HepG2 (cell line): ENCODE data around the gene PIGV. TPM values are rescaled to one million over a fixed set of nuclear protein-coding genes. Genes with fewer than 3 reads are reported as not detected.
"Not testable (repeated sequence)": the region's sequence is repeated elsewhere in the genome, so short reads cannot be mapped to it uniquely, and the experiment has no call there.

Experiments used
- ATAC-seq: fragments of 200-7000 bp; cut with Tn5 transposase; 3 replicates; pipeline ENCODE4 v1.9.1; 2020; ENCODE audit warnings: mild to moderate bottlenecking, moderate library complexity
- BruUV-seq: library from RNA; stranded (reverse); fragments of 400-500 nt; replicated peaks from 2 replicates; lab custom pipeline; 2021; lab: Mats Ljungman, UMichigan
- CTCF ChIA-PET: fragments of 300-600 bp; formaldehyde crosslinking; extraction: SDS; loops from one replicate; lab custom pipeline; 2021; ENCODE audit warnings: low total read pairs, inconsistent platforms, low intra/inter-chr PET ratio; lab: Yijun Ruan, JAX
- POLR2A ChIA-PET: fragments of 350-600 bp; sonication (Branson Sonifier 250); formaldehyde crosslinking; loops from one replicate; lab custom pipeline; 2020; ENCODE audit warnings: antibody characterized with exemption, inconsistent platforms; lab: Yijun Ruan, JAX
- DNase-seq: peaks from one replicate; pipeline ENCODE4 v3.0.0-alpha.2; 2015; ENCODE audit warnings: low spot score
- FAIRE-seq: peaks from 3 replicates; lab custom pipeline; 2011; peaks lifted over from hg19 to GRCh38; lab: Jason Lieb, UNC
- H2AFZ ChIP-seq: one replicate; pipeline ENCODE4 v1.6.1; 2011; ENCODE audit warnings: low read length, inconsistent platforms
- H3K27ac ChIP-seq: fragments of 300-600 bp; 3 replicates; pipeline ENCODE4 v1.8.0; 2011; ENCODE audit warnings: mixed run types, mild to moderate bottlenecking, mixed read lengths, low read length, inconsistent platforms; ENCODE audit not compliant: insufficient read depth; ENCODE audit errors: extremely low read length
- H3K27me3 ChIP-seq, 2 experiments: fragments of 200-600 bp in 1 of 2; 2 replicates in 1 of 2; 3 replicates in 1 of 2; pipeline versions ENCODE4 v1.6.0 to v1.8.0; 2011; ENCODE audit warnings: low read length in 2 of 2, mild to moderate bottlenecking in 2 of 2, moderate library complexity in 2 of 2, inconsistent platforms in 1 of 2; ENCODE audit not compliant: insufficient read depth in 2 of 2, control insufficient read depth in 1 of 2
- H3K36me3 ChIP-seq, 2 experiments: fragments of 200-600 bp in 1 of 2; replicated peaks in 1 of 2; 2 replicates in 1 of 2; 3 replicates in 1 of 2; pipeline versions ENCODE4 v1.5.1 to v1.8.0; 2011; ENCODE audit warnings: low read length in 2 of 2, inconsistent platforms in 1 of 2; ENCODE audit not compliant: insufficient read depth in 2 of 2, control insufficient read depth in 1 of 2
- H3K4me1 ChIP-seq: 2 replicates; pipeline ENCODE4 v1.5.1; 2012; ENCODE audit warnings: low read length, inconsistent platforms; ENCODE audit not compliant: insufficient read depth
- H3K4me2 ChIP-seq: 2 replicates; pipeline ENCODE4 v1.6.0; 2011; ENCODE audit warnings: low read depth, low read length, inconsistent platforms
- H3K4me3 ChIP-seq, 3 experiments: fragments of 200-600 bp in 1 of 3; sonication (generic), shearing (Covaris generic) in 1 of 3; replicated peaks in 1 of 3; 2 replicates each; pipeline ENCODE4 v1.5.1; 2011 to 2016; ENCODE audit warnings: low read length in 3 of 3, inconsistent platforms in 2 of 3, low read depth in 2 of 3, mild to moderate bottlenecking in 2 of 3, control low read depth in 1 of 3, mixed read lengths in 1 of 3; ENCODE audit not compliant: insufficient read depth in 1 of 3
- H3K79me2 ChIP-seq: one replicate; pipeline ENCODE4 v1.6.1; 2011; ENCODE audit warnings: low read length, inconsistent platforms; ENCODE audit not compliant: insufficient read depth
- H3K9ac ChIP-seq: 2 replicates; pipeline ENCODE4 v1.6.0; 2011; ENCODE audit warnings: mild to moderate bottlenecking, low read depth, low read length, inconsistent platforms; ENCODE audit not compliant: insufficient read depth
- H3K9me3 ChIP-seq: 2 replicates; pipeline ENCODE4 v1.5.1; 2012; ENCODE audit warnings: mild to moderate bottlenecking, low read length
- H4K20me1 ChIP-seq: 2 replicates; pipeline ENCODE4 v1.6.0; 2011; ENCODE audit warnings: inconsistent platforms, mild to moderate bottlenecking, low read length, moderate library complexity; ENCODE audit not compliant: insufficient read depth
- ARNTL ChIP-seq: sonication (generic); formaldehyde crosslinking; IDR thresholded peaks from 2 replicates; pipeline ENCODE4 v1.4.0; 2020; ENCODE audit warnings: mild to moderate bottlenecking, missing genetic modification reagents
- FOXA3 ChIP-seq: IDR thresholded peaks from 2 replicates; pipeline ENCODE4 v1.6.1; 2016; ENCODE audit warnings: missing genetic modification reagents, missing compliant biosample characterization
- HDAC1 ChIP-seq: sonication (generic); formaldehyde crosslinking; IDR thresholded peaks from 2 replicates; pipeline ENCODE4 v1.5.1; 2020; ENCODE audit warnings: mild to moderate bottlenecking, missing genetic modification reagents
- STAG1 ChIP-seq: sonication (generic); formaldehyde crosslinking; IDR thresholded peaks from 2 replicates; pipeline ENCODE4 v1.4.0; 2020; ENCODE audit warnings: missing genetic modification reagents
- ZNF550 ChIP-seq: sonication (generic); formaldehyde crosslinking; IDR thresholded peaks from 2 replicates; pipeline ENCODE4 v1.4.0; 2020; ENCODE audit warnings: mild to moderate bottlenecking, missing genetic modification reagents, borderline replicate concordance
- ZSCAN12 ChIP-seq: sonication (generic); formaldehyde crosslinking; IDR thresholded peaks from 2 replicates; pipeline ENCODE4 v1.9.0; 2021; ENCODE audit warnings: mild to moderate bottlenecking, missing genetic modification reagents
- WGBS: methylation state at CpG from one replicate; pipeline ENCODE4 v1.1.6; 2017; ENCODE audit warnings: low lambda C conversion rate; 5-methylcytosine and 5-hydroxymethylcytosine counted together
- in situ Hi-C: cut with HindIII; loops from 2 replicates; pipeline ENCODE4 v1.10.0; 2017; ENCODE audit warnings: low pct_unique_long_range_greater_than_20kb; ENCODE audit not compliant: extremely low pct_ligation_motif_present
- intact Hi-C: fragments of 100-400 bp; cut with micrococcal nuclease; formaldehyde crosslinking; loops from one replicate; pipeline ENCODE4 v1.10.0; 2022; ENCODE audit not compliant: unreplicated experiment
- polyA plus RNA-seq, 8 experiments: library from polyadenylated mRNA; depleted of rRNA in 3 of 8; stranded (reverse) in 7 of 8; unstranded in 1 of 8; fragments of >200 nt; fragmentation: Illumina TruSeq in 4 of 8; extraction: Trizol in 4 of 8; gene quantifications; 2 replicates each; pipeline versions ENCODE4 v1.2.1 to v1.2.3, GENCODE V29; 2011 to 2016; ENCODE audit warnings: low read depth in 4 of 8, missing spikeins in 1 of 8, mixed read lengths in 1 of 8; ENCODE audit not compliant: insufficient read depth in 1 of 8
- total RNA-seq, 5 experiments: library from RNA; depleted of rRNA; stranded (reverse); fragments of >200 nt; fragmentation: Illumina TruSeq; extraction: Trizol; gene quantifications; 2 replicates each; pipeline ENCODE4 v1.2.3, GENCODE V29; 2016; ENCODE audit warnings: low read depth in 1 of 5
- TF ChIP-seq, protein P1 (sequence below), 2 experiments: sonication (generic) in 1 of 2; formaldehyde crosslinking in 1 of 2; IDR thresholded peaks; 2 replicates each; pipeline versions ENCODE4 v1.6.1 to v1.9.0; 2014 to 2022; ENCODE audit warnings: antibody characterized with exemption in 1 of 2, borderline replicate concordance in 1 of 2, inconsistent platforms in 1 of 2, low read depth in 1 of 2, missing genetic modification reagents in 1 of 2

The PIGV gene
- total and polyA plus RNA-seq, 2 of the 13 experiments (the other 11 are each of a cell fraction or from before 2014, with no cell fraction given): 13.5 to 22.7 TPM

DNA sequence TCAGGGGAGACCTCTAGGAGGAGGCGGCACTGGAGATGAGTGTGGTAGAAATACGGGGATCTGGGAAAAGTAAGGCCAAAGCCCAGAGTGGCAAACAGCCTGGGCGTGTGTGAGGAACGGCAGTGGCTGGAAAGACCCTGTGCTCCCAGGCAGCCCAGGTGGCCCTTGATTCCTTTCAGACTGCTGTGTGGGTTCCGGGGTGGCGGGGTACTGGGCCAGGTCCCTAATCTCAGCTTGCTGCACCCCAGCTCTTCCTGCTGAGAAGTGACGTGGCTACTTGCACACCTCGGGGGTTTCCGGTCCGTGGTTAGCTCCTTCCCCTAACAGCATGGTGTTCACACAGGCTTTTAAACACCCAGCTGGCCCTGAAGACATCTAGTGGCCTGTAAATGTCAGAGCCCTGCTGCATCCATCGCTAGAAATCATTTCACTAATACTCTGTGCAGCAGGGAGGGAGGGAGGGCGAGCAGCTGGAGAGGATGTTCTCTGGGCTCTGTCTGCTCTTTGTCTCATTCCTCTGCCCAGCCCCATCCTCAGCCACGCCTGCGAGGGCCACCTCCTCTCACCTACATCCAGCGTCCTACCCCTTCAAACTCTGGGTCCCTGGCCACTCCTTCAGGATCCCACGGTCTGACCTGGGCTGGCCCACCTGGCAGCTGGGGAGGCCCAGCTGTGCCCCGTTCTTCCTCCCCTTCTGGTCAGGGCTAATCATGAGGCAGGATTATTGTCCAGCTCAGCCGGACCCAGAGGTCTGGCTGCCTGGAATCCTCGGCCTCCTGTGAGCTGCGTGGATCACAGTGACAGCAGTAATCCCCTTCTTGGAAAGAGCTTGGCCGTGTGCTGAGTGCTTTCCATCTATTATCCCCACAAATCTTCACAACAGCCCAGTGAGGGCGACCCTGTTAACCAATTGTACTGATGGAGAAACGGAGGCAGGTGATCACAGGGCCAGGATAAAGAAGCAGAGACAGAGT lies 46.0 kb downstream of the PIGV start:
- Histone ChIP-seq H3K4me3 (no peak overlapping the region), H3K27me3 (no peaks in the 10 kb centered on the region), H4K20me1 (peaks cover 4% of the 10 kb centered on the region; the same call in 1 of the 2 replicates), H3K4me1 (peaks cover 43% of the 10 kb centered on the region), H3K9ac (no peak overlapping the region), H3K9me3 (no peaks in the 10 kb centered on the region), H3K36me3 (peaks cover 8 to 33% of the 10 kb centered on the region in 2 experiments), H3K79me2 (peaks cover 13% of the 10 kb centered on the region), H3K27ac (no peak overlapping the region), H3K4me2 (no peak overlapping the region), H2AFZ (no peak overlapping the region)
- ChIA-PET POLR2A (interaction anchor here (1.1 kb wide), 1 partner anchor 104 kb away, joined by 3 read pairs; no protein-coding TSS in a partner anchor), CTCF (no interaction called here)
- in situ Hi-C loops (no loop called here), intact Hi-C loops (no loop called here)
- FAIRE-seq (no peak), DNase-seq (no peak), ATAC-seq (no peak)
- 93% methylated on average over 19 of the region's 23 CpGs for WGBS
- BruUV-seq: no TSS peak
- TF ChIP-seq, protein P1, sequence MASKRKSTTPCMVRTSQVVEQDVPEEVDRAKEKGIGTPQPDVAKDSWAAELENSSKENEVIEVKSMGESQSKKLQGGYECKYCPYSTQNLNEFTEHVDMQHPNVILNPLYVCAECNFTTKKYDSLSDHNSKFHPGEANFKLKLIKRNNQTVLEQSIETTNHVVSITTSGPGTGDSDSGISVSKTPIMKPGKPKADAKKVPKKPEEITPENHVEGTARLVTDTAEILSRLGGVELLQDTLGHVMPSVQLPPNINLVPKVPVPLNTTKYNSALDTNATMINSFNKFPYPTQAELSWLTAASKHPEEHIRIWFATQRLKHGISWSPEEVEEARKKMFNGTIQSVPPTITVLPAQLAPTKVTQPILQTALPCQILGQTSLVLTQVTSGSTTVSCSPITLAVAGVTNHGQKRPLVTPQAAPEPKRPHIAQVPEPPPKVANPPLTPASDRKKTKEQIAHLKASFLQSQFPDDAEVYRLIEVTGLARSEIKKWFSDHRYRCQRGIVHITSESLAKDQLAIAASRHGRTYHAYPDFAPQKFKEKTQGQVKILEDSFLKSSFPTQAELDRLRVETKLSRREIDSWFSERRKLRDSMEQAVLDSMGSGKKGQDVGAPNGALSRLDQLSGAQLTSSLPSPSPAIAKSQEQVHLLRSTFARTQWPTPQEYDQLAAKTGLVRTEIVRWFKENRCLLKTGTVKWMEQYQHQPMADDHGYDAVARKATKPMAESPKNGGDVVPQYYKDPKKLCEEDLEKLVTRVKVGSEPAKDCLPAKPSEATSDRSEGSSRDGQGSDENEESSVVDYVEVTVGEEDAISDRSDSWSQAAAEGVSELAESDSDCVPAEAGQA (IDR thresholded peaks at IDR 0.05; ENCODE audit: low read depth): no peak
- TF ChIP-seq, protein P1 (CRISPR knock-in tag; IDR thresholded peaks at IDR 0.05; ENCODE audit: borderline replicate concordance): no peak
- TF ChIP-seq ARNTL (no peak), STAG1 (CRISPR knock-in tag) (no peak), HDAC1 (CRISPR knock-in tag) (no peak), ZSCAN12 (CRISPR knock-in tag) (no peak), FOXA3 (CRISPR knock-in tag) (no peak), ZNF550 (CRISPR knock-in tag) (no peak)
- TF ChIP-seq, all 625 proteins: peak for 0

DNA sequence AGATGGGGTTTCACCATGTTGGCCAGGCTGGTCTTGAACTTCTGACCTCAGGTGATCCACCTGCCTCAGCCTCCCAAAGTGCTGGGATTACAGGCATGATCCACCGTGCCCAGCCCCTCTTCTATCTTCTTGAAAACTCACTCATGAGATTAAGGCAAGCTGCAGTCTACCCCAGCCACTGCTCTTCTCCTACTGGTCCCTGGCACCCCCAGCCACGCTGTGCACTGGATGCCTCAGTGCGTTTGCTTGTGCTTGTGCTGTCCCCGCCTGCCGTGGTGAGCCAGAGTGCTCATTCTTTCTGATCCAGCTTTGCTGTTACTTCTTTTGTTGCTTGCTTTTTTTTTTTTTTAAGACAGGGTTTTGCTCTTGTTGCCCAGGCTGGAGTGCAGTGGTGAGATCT lies 49.9 kb downstream of the PIGV start:
- DNase-seq, H3K79me2 ChIP-seq, CTCF ChIA-PET, H3K27ac ChIP-seq, H4K20me1 ChIP-seq, H3K4me3 ChIP-seq, H3K4me2 ChIP-seq, H3K9ac ChIP-seq, H3K27me3 ChIP-seq, BruUV-seq, ATAC-seq, in situ Hi-C loops, H2AFZ ChIP-seq, FAIRE-seq, H3K9me3 ChIP-seq: not testable (repeated sequence)
- intact Hi-C loops: loop anchor here (1.0 kb wide), 1 partner anchor 8 kb away; no protein-coding TSS in a partner anchor
- 96% methylated on average over 5 of the region's 5 CpGs for WGBS
- POLR2A ChIA-PET: interaction anchor here (1.9 kb wide), 1 partner anchor 27 kb away, joined by 7 read pairs; no protein-coding TSS in a partner anchor
- Histone ChIP-seq H3K36me3 (peaks cover 8 to 38% of the 10 kb centered on the region in 2 experiments; a peak in 4 of 5 replicates), H3K4me1 (peaks cover 30% of the 10 kb centered on the region)
